GM13977 (cell line): Measurements from ENCODE around the gene ALDH3A2.

Source experiments
- DNase-seq: peaks from one replicate; pipeline ENCODE4 v3.0.0; 2012; ENCODE audit warnings: low spot score
- in situ Hi-C: fragments of 300-500 bp; cut with MboI; formaldehyde crosslinking; loops from one replicate; pipeline ENCODE4 v1.12.0; 2022; ENCODE audit warnings: low sequenced_read_pairs, low pct_unique_long_range_greater_than_20kb, mixed read lengths, inconsistent platforms; ENCODE audit not compliant: unreplicated experiment
- TF ChIP-seq, protein P1 (sequence below): IDR thresholded peaks from 2 replicates; pipeline ENCODE4 v1.5.1; 2012; ENCODE audit warnings: mild to moderate bottlenecking, control low read depth; ENCODE audit not compliant: insufficient read depth; ENCODE audit errors: extremely low read depth, missing control alignments

Gene ALDH3A2

DNA sequence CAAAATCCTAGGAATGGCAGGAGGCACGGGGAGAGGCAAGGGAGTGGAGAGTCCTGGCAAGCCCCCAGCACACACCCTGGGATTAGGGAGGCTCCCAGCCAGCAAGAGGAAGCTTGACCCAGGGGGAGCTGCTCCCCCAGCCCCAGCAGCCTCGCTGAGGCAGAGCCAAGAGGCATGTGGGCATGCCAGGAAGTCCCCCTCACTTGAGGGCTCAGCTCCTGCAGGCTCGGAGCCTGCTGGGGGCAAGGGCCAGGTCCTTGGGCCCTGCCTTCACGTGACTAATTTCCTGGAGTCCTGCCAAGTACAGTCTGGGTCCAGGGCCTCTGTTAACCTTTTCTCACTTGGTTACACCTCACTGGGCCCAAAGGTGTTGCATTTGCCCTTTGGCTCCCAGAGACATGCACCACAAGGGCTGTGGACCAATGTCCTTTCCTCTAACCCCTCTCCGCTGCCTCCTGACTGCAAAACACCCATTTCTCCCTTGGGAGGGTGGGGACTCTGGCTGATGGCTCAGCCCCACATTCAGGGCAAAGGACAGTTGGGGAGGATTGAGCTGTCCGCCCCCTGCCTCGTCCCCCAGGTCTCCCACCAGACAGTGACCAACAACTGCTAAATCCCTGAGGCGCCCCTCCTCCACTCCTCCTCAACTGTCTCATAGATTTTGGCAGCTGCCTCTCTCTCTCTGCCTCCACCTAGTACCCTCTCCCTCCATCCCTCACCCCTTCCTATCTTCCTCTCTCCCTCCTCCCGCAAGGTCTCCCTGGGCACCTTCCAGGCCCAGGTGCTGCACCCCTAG, 72.3 kb downstream of the ALDH3A2 start:
- in situ Hi-C loops: loop anchor here (25.0 kb wide), 1 partner anchor 109 kb away; no protein-coding TSS in a partner anchor

DNA sequence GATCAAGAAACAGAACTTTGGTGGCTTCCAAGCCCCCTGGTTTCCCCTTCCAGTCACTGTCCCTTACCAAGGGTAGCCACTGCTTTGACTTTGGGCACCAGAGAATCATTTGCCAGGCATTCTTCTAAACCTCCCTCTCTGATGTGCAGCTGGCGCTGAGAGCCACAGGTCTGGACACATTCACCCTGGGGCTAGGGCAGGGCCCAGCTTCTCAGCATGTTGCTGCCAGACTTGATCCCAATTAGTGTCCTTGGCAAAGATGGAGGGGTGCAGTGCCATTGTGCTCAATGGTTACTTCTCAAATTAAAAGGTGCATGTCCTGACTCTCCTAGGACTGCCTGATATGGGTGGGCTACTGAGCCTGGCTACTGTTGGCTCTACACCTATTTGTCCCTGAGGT, 75.4 kb downstream of the ALDH3A2 start:
- DNase-seq: no peak
- TF ChIP-seq, protein P1, sequence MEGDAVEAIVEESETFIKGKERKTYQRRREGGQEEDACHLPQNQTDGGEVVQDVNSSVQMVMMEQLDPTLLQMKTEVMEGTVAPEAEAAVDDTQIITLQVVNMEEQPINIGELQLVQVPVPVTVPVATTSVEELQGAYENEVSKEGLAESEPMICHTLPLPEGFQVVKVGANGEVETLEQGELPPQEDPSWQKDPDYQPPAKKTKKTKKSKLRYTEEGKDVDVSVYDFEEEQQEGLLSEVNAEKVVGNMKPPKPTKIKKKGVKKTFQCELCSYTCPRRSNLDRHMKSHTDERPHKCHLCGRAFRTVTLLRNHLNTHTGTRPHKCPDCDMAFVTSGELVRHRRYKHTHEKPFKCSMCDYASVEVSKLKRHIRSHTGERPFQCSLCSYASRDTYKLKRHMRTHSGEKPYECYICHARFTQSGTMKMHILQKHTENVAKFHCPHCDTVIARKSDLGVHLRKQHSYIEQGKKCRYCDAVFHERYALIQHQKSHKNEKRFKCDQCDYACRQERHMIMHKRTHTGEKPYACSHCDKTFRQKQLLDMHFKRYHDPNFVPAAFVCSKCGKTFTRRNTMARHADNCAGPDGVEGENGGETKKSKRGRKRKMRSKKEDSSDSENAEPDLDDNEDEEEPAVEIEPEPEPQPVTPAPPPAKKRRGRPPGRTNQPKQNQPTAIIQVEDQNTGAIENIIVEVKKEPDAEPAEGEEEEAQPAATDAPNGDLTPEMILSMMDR: no peak
- in situ Hi-C loops: loop anchor here (25.0 kb wide), 1 partner anchor 112 kb away; no protein-coding TSS in a partner anchor

More for the DNA sequence above, 72.3 kb downstream of the ALDH3A2 start:
- TF ChIP-seq, protein P1: no peak
- no peak for DNase-seq

DNA sequence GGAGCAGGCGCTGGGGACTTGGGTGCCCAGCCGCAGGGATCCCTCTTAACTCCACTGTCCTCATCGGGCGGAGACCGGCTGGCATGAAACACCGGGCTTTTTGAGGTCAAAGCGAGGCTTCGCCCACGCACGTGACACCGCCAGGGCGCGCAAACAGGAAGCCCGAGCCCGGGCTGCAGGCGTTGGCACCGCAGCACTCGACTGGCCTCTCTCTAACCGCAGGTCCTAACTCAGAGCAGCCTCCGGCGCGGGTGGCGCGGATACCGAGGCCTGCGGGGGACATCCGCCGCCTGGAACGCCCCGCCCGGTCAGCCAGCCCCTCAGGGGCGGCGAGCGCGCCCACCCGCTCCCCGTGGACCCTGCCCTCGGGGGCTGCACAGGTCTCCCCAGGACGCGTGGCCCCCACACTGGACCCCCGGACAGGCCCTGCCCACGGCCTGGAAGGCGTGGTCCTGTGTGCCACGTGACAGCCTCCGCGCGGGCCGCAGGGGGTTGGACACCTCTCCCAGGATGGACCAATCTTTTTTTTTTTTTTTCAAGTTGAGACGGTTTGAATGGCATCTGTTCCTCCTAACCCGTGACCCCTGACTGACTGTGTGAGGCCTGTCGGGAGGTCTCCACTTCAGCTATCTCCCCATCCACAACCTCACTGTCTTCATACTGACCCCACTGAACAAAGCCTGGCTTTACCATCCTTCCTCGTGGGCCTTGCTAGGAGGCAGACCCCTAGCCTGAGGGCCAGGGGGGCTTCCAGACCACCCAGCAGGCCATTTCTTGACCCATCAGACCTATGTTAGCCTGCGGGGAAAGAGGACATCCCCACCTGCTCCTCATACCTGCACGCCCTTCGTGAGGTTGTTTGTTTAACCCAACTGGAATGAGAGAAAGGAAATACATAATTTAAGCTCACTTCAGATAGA, 76.2 kb downstream of the ALDH3A2 start:
- TF ChIP-seq, protein P1: no peak
- in situ Hi-C loops: loop anchor here (25.0 kb wide), 1 partner anchor 112 kb away; no protein-coding TSS in a partner anchor
- no peak for DNase-seq

DNA sequence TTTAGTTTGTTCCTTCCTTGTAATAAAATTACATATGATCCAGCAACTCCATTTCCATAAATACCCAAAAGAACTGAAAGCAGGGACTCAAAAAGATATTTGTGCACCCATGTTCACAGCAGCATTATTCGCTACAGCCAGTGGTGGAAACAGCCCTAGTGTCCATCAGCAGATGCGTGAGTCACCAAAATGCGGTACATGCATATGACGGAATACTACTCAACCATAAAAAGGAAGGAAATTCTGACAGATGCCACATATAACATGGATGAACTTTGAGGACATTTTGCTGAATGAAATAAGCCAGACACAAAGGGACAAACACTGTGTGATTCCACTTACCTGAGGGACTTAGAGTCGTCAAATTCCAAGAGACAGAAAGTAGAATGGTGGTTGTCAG, 76.9 kb downstream of the ALDH3A2 start:
- TF ChIP-seq, protein P1: no peak
- DNase-seq: no peak
- in situ Hi-C loops: no loop called here

DNA sequence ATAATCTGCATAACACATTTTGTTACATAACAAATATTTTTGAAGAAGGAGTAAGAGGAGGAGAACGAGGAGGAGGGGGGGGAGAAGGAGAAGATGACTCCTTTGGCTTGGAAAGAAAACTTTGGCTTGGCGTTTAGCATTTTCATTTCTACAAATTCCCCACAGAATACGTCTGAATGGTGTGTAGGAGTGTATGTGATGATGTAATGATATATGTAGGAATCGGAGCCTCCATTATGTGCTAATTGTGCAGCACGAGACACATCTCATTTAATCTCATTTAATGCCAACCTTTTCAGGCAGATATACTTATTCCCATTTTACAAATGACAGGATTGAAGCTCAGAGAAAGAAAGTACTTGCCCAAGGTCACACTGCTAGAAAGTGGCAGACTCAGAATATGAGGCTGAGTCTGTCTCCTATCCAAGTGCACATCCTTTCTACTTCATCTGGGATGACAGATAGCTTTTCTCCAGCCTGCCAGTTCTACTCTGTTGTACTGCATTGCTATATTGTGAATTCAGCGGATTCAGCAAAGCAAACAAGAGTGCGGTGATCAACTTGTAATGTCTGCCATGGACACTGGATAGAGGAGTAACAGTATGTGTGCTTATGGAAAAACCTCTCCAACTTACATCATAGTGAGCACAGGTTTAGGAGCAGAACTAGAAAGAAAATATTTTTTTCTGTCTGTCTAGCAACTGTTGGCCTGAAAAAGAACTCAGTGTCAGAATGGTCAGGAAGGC, 78.3 kb downstream of the ALDH3A2 start:
- no peak for DNase-seq
- in situ Hi-C loops: no loop called here

More for the DNA sequence above, 78.3 kb downstream of the ALDH3A2 start:
- TF ChIP-seq, protein P1: no peak
